HG03442 (cell line): ENCODE measurements around the gene MSL3B.

Experiments used
- ATAC-seq: cut with Tn5 transposase; IDR thresholded peaks from one replicate; pipeline ENCODE4 v1.9.1; 2021; ENCODE audit warnings: mild to moderate bottlenecking, moderate library complexity; ENCODE audit not compliant: unreplicated experiment

The MSL3B gene

GRCh38 chr2:233853883-233854240 lies 14.3 kb downstream of the MSL3B start:
- no peak for ATAC-seq

DNA sequence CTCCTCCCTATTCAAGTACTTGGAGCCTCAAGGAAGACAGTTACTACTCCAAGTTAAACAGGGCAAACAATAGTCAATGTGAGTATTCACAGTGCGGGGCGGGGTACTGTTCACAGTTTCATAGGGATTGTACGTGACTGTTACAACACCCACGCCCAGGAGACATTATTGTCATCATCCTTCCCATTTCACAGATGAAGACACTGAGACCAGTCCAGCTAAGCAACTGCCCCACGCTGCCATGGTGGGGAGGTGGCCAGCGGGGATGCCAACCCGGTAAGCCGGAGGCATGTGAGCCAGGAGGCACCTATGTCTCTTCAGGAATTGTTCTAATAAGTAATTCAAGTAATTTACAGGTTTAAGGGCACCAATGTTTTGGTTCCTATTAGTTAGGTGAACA lies 14.8 kb downstream of the MSL3B start:
- no peak for ATAC-seq

- ATAC-seq, result no peak
These were observed 16.1 kb downstream of the MSL3B start for GRCh38 chr2:233852056-233852455.

GRCh38 chr2:233851169-233851568 lies 17.0 kb downstream of the MSL3B start:
- no peak for ATAC-seq

DNA sequence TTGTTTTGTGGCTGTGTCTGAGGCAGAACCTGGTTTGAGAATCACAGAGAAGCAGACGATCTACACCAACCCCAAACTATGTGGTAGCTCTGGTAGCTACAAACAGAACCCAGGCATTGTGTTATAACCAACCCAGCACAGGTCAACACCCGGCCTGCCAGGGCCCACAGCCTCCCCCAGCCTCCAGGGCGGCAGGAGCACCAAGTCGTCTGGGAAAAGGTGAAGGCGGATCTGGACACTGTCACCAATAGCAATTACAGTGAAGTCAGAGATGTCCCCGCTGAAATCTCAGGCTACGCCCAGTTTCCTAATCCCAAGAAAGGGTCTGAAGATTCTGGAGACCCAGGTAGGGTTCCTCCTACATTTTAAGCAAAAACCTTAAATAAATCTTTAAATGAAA lies 17.4 kb downstream of the MSL3B start:
- no peak for ATAC-seq

- no peak for ATAC-seq
These were observed 18.4 kb downstream of the MSL3B start for GRCh38 chr2:233849607-233850271.

- no peak for ATAC-seq
These were observed 19.9 kb downstream of the MSL3B start for GRCh38 chr2:233848276-233848675.

GRCh38 chr2:233847248-233847898 lies 20.8 kb downstream of the MSL3B start:
- ATAC-seq, result no peak

DNA sequence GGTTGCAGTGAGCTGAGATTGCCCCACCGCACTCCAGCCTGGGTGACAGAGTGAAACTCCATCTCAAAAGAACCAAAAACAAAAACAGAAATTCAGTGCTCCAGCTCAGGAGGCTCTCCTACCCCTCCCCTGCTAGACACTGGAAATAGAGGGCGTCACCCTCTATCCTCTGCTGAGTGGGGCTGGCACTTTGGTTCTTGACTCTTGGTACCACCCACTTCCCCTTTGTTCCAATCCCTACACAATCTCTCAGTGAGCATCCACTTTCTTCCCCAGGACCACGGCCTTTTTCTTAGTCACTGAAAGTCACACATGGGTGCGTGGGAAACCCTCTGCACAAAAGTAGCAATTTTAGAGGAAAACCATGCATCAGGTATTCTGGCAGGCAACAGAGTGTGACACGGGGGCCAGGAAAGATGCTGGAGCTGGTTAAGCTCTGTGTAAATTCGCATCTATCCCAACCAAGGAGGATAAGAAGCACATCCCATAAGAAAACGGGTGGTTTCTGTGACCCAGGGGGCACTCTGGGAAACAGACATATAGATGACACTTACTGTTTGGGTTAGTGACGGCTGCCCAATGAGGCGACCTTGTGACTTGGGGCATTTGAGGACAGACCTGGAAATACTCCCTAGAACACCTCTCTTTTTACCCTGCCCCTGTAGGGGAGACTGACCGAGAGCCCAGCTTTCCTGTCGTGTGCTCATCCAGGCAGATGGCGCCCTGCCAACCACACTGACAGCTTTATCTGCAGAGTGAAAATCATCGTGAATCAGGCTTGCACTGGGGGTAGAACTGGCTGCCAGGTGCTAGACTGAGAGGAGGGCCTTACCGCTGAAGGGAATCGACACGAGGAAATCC lies 21.6 kb downstream of the MSL3B start:
- ATAC-seq, result no peak

DNA sequence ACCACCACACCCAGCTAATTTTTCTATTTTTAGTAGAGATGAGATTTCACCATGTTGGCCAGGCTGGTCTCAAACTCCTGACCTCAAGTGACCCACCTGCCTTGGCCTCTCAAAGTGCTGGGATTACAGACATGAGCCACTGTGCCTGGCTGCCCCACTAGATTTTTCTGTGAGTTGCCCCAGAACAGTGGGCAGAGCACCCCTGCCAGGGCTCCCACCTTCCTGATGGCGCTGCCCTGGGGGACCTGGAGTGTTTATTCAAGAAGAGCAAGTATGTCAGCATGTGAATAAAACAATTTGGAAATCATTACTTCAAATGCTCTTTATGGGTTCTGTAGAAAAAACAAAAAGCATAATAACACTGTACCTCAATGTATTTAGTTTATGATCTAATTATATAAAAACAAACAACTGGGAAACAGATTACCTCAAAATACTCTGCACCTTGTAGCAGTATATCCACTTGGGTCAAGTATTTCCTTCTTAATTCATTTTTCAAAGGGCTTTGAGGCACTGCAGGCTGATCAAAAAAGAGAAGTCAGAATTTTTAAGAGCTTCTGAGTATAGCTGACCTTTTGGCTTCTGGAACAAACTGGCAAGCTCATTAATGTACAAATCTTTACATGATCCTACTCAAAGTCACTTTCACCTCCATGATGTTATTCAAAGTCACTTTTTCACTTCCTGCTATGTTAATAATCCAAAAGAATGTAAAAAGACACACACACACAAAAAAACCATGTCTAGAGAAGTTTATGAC lies 22.7 kb downstream of the MSL3B start:
- no peak for ATAC-seq

DNA sequence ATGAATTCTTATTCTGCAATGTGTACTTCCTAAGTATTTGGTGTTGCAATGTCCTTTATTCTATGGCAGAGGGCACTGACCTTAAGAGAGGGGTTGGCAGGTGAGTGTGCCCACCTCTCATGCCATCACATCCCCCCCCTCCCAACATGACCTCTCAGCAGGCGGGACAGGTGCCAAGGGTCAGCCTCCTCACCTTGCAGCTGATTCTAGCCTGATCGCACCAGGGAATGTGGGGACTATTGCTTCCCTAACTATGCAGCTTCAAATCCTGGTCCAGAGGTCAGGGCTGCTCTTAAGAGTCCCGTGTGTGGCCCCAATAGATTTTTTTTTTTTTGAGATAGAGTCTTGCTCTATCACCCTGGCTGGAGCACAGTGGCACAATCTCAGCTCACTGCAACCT lies 23.4 kb downstream of the MSL3B start:
- ATAC-seq, result no peak

DNA sequence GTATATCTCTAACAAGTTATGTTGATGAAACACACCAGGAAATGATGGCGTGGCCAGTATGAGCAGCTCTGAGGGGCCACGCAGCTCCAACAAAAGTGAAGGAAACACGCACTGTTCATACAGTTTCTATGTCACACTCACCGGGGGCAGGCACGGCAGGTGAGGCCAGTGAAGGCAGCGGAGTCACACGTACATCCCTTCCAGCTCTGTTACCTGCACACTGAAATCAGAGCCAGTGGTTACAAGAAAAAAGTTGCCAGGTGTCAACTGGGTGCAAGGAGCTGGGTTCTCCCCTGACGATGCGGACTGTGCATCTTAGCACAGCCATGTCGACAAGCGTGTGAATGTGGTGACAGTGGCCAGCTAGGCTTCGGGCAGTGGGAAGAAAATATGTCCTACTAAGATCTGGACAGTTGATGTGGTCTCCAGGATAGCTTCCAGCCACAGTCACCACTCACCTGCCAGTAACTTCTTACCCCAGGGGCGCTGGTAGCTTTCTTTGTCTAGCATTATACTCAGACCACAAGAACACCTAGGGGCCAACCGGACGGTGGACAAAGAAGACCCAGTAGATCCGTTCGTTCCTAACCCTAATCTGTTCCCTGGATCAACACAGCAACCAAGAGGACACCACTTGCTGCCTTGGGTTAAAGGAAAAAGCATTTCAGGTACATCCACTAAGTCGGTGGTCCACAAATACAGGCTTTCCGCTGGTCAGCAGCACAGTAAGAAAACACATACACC lies 23.9 kb downstream of the MSL3B start:
- ATAC-seq, result no peak

DNA sequence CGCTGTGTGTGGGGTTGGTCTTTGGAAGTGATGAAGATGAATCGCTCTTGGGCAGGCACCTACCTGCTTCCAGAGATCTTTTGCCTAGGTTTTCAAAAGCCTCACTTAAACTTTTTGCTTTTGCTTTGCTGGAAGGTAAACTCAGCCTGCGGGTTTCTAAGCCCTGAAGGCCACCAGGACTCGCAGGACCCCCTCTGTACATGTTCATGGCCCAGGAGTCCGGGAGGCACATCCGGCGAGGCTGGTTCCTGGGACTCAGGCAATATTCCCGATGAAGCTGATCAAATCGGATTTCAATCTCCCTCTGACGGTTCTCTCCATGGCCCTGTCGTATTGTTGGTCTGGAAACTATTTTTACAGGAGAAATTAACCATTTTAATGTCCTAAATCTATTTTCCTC lies 27.0 kb downstream of the MSL3B start:
- ATAC-seq, result no peak

- ATAC-seq, result no peak
These were observed 27.7 kb downstream of the MSL3B start for GRCh38 chr2:233840520-233840919.

DNA sequence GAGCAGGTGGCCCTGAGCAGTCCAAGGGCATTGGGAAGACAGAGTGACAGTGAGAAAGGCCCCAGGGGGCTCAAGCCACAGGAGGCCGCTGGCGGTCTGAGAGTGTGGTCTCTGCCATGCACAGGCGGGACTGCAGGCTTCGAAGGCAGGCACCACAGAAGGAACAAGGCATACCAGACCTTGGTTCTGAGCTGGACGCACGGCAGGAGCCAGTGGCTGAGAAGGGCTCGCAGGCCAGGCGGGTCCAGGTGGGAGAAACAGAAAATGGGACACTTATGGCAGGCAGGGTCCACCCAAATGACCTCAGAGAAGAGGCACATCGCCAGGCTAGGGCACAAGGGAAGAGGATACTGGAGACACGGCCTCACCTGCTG lies 28.8 kb downstream of the MSL3B start:
- no peak for ATAC-seq

DNA sequence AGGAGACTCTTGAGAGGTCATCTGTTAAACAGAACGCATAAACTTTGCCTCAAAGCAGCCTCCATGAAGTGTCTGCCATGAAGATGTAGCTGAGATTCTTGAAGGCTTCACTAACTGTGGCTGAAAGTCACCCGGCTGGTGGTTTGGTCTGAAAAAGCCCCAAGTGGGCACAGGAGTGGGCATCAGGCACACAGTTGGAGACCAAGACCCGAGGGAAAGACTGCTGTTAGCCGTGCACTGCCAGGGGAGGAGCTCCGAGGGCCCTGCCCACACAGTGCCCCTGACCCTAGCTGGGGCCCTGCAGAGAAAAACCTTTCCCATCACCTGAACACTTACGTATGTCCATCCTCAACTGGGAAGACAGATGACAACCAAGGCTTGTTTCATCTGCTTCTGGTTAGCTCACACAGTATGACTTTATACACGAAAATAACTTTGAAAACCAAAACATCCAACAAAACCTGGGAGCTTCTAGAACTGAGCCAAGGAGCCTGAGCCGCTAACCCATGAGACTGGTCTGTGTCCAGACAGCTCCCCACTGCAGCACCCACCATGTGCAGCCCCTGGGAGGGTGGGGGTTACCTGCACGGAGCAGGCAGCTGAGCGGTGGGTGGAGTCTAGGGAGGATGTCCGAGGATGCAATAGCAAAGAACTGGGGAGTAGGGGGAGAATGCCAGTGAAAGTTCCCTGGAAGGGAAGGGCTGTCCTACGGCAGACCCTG lies 29.3 kb downstream of the MSL3B start:
- no peak for ATAC-seq

DNA sequence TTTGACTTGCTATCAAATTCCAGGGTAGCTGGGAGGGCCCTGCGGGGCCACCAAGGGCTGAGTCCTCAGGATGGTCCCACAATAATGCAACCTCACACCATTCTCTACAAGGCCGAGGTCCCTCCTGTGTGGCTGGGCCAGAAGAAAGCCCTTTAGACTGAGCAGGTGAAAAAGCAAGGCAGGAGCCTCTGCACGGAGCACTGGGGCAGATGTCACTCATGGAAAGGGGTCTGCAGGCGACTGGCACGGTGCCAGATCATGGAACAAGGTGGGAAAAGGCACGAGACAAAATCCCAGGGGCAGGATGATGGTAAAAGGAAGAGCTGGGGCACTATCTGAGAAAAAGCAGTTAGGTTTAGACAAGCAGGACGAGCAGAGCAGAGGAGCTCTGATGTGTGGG lies 29.9 kb downstream of the MSL3B start:
- no peak for ATAC-seq

- ATAC-seq, result no peak
These were observed 30.4 kb downstream of the MSL3B start for GRCh38 chr2:233837694-233838229.

- ATAC-seq, result no peak
These were observed 31.8 kb downstream of the MSL3B start for GRCh38 chr2:233836359-233836758.
